Ovary (tissue), 9 donors: Measurements from ENCODE around the gene ELOVL5. TPM values are rescaled to one million over a fixed set of nuclear protein-coding genes. Genes with fewer than 3 reads are reported as not detected.

Experiments
- DNase-seq, 5 donors: peaks; one replicate each; pipeline ENCODE4 v3.0.0-alpha.2; 2019 to 2020
- H3K27ac ChIP-seq, 2 donors: fragments of 200-600 bp; one replicate each; pipeline versions ENCODE4 v1.5.1 to v1.8.0; 2019 to 2022
- H3K27me3 ChIP-seq: fragments of 200-600 bp; one replicate; pipeline ENCODE4 v1.8.0; 2022
- H3K36me3 ChIP-seq: fragments of 200-600 bp; sonication (generic); one replicate; pipeline ENCODE4 v1.5.1; 2019
- H3K4me1 ChIP-seq: one replicate; pipeline ENCODE4 v1.8.1; 2013; ENCODE audit warnings: mild to moderate bottlenecking, moderate library complexity; ENCODE audit not compliant: insufficient read depth
- H3K4me3 ChIP-seq: fragments of 200-600 bp; sonication (generic); one replicate; pipeline ENCODE4 v1.5.1; 2017
- H3K9me3 ChIP-seq, 2 donors: fragments of 200-600 bp in 1 of 2; sonication (generic) in 1 of 2; one replicate each; pipeline versions ENCODE4 v1.5.1 to v1.8.1; 2013 to 2019; ENCODE audit warnings: mild to moderate bottlenecking in 1 of 2, moderate library complexity in 1 of 2
- CTCF ChIP-seq, 3 donors: fragments of 450-650 bp in 2 of 3; fragments of 200-600 bp in 1 of 3; IDR thresholded peaks; one replicate each; pipeline versions ENCODE4 v1.5.1 to v1.8.0; 2016 to 2022; ENCODE audit warnings: antibody characterized with exemption in 3 of 3, mild to moderate bottlenecking in 1 of 3
- EP300 ChIP-seq: sonication (generic); formaldehyde crosslinking; IDR thresholded peaks from one replicate; pipeline ENCODE4 v1.6.1; 2017; ENCODE audit warnings: antibody characterized with exemption
- POLR2A ChIP-seq: fragments of 450-650 bp; IDR thresholded peaks from one replicate; pipeline ENCODE4 v1.6.1; 2017; ENCODE audit warnings: antibody characterized with exemption, mild to moderate bottlenecking, moderate library complexity
- WGBS, 3 donors: extraction: QIAGEN DNeasy Blood & Tissue Kit in 1 of 3; methylation state at CpG; one replicate each; pipeline versions ENCODE4 v1.1.5 to v1.1.7; 2013 to 2017; 5-methylcytosine and 5-hydroxymethylcytosine counted together
- intact Hi-C, 4 donors: fragments of 100-400 bp; cut with DNase I; formaldehyde crosslinking; loops; one replicate each; pipeline versions ENCODE4 v1.11.0 to v1.15.1; 2022 to 2023
- polyA plus RNA-seq, 2 donors: library from polyadenylated mRNA; stranded (reverse); fragments of 200-250 nt in 1 of 2; fragments of 350-450 nt in 1 of 2; fragmentation: Illumina TruSeq in 1 of 2; extraction: RNeasy Lipid Tissue Mini Kit (QIAGEN cat#74804) in 1 of 2; gene quantifications; one replicate each; pipeline ENCODE4 v1.2.3, GENCODE V29; 2013 to 2014
- total RNA-seq, 7 donors: library from RNA; depleted of rRNA in 2 of 7; stranded (reverse); fragments of >200 nt in 2 of 7; fragmentation: NEBNext Ultra II Directional in 3 of 7; extraction: Animal tissue kit (Norgen Biotek cat#: 25700) in 3 of 7; gene quantifications; one replicate each; pipeline versions ENCODE4 v1.1.0 to v1.2.4, GENCODE V29; 2016 to 2023
- donor health status: DM: no; HTN: no; CAD: no; lungs with moderate emphysema.
- donor health status: DM: no; HTN: no; CAD: no.
- donor health status: Bipolar disorder and iron deficiency.
- donor health status: DM: yes; HTN: yes; CAD: no.
- donor health status: DM: no; HTN: no; CAD: no.
- donor health status: DM: yes; HTN: yes; CAD: no.

ELOVL5 gene
- total and polyA plus RNA-seq, 9 donors, result 14.7 to 191 (median 41.8) TPM

DNA sequence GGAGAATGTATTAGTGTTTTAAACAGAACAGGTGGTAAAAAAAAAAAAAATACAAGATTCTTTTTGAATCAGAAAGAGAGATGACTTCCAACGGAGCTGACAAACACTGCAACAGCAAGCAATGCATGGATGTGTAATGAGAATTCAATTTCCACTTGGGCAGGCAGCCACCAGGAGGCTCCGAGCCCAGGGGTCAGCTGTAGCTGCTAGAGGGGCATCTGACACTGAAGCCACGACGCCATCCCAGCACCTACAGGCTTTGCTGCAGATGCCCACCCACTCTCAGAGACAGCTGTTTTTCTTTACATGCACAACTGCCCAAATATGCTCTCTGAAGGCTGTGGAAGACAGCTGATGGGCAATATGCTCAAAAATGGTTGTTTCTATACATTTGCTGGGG, 75.4 kb downstream of the ELOVL5 start:
- Histone ChIP-seq H3K4me1 (no peaks in the 10 kb centered on the region), H3K27me3 (no peaks in the 10 kb centered on the region), H3K9me3 (no peaks in the 10 kb centered on the region), H3K4me3 (no peak overlapping the region), H3K36me3 (no peaks in the 10 kb centered on the region), H3K27ac (no peak overlapping the region)
- DNase-seq, result no peak
- WGBS, 3 donors, result 76 to 84% (median 82%) methylated on average over 4 of the region's 4 CpGs
- no peak for TF ChIP-seq EP300
- no peak for TF ChIP-seq POLR2A
- no peak for TF ChIP-seq CTCF (IDR thresholded peaks at IDR 0.05)
- intact Hi-C loops, result no loop called here

- Histone ChIP-seq H3K27ac (no peak overlapping the region), H3K27me3 (no peaks in the 10 kb centered on the region), H3K4me3 (no peak overlapping the region), H3K36me3 (no peaks in the 10 kb centered on the region), H3K4me1 (no peaks in the 10 kb centered on the region), H3K9me3 (no peaks in the 10 kb centered on the region)
- WGBS, 3 donors, result 87 to 91% (median 90%) methylated on average over 5 of the region's 5 CpGs
- no peak for DNase-seq
- TF ChIP-seq CTCF (IDR thresholded peaks at IDR 0.05), result no peak
- TF ChIP-seq POLR2A, result no peak
- TF ChIP-seq EP300, result no peak
- intact Hi-C loops, result no loop called here
Measured at GRCh38 chr6:53269827-53270226, 78.9 kb downstream of the ELOVL5 start.

- Histone ChIP-seq H3K36me3 (no peaks in the 10 kb centered on the region), H3K4me1 (no peaks in the 10 kb centered on the region), H3K9me3 (no peaks in the 10 kb centered on the region), H3K27ac (no peak overlapping the region), H3K4me3 (no peak overlapping the region), H3K27me3 (no peaks in the 10 kb centered on the region)
- intact Hi-C loops, result no loop called here
- WGBS, 3 donors, result 95 to 97% (median 96%) methylated on average over 6 of the region's 6 CpGs
- no peak for DNase-seq
- TF ChIP-seq CTCF (IDR thresholded peaks at IDR 0.05) (no peak), POLR2A (no peak), EP300 (no peak)
Measured at GRCh38 chr6:53268858-53269608, 79.7 kb downstream of the ELOVL5 start.

DNA sequence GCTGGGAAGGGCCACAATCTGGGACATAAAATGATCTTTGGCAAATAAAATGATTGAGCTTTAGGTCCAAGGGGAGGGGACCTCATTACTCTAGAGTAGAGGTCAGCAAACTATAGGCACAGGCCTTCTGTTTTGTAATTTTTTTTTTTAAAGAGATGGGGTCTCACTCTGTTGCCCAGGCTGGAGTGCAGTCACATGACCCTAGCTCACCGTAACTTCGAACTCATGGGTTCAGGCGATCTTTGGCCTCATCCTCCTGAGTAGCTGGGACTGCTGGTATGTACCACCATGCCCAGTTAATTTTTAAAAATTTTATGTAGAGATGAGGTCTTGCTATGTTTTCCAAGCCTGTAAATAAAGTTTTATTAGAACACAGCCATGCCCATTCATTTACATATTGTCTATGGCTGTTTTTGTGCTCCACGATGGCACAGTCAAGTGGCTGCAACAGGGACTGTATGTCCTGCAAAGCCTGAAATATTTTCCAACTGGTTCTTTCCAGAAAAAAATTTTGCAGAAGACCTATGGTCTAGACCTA, 82.1 kb downstream of the ELOVL5 start:
- no peak for DNase-seq
- Histone ChIP-seq H3K27ac (no peak overlapping the region), H3K36me3 (no peaks in the 10 kb centered on the region), H3K9me3 (no peaks in the 10 kb centered on the region), H3K27me3 (no peaks in the 10 kb centered on the region), H3K4me1 (no peaks in the 10 kb centered on the region), H3K4me3 (no peak overlapping the region)
- TF ChIP-seq POLR2A (no peak), CTCF (IDR thresholded peaks at IDR 0.05) (no peak), EP300 (no peak)
- 98% methylated on average over 4 of the region's 4 CpGs for WGBS, 3 donors
- intact Hi-C loops, result no loop called here
